ENCODE data around the gene SGSH.

GRCh38 chr17:80247561-80247960, 27.4 kb upstream of the SGSH start:
- TF ChIP-seq CTCF (IDR thresholded peaks at IDR 0.05; ENCODE audit: low read length), result no peak
- TF ChIP-seq EZH2 (IDR thresholded peaks at IDR 0.05; ENCODE audit: borderline replicate concordance, low read length), result no peak
